Femur (tissue), 1 donor: ENCODE data around the gene AKT2.
"Not testable (repeated sequence)": the region's sequence is repeated elsewhere in the genome, so short reads cannot be mapped to it uniquely, and the experiment has no call there.

ENCODE experiments used
- DNase-seq: peaks from one replicate; pipeline ENCODE4 v3.0.0-alpha.2; 2017

The AKT2 gene

DNA sequence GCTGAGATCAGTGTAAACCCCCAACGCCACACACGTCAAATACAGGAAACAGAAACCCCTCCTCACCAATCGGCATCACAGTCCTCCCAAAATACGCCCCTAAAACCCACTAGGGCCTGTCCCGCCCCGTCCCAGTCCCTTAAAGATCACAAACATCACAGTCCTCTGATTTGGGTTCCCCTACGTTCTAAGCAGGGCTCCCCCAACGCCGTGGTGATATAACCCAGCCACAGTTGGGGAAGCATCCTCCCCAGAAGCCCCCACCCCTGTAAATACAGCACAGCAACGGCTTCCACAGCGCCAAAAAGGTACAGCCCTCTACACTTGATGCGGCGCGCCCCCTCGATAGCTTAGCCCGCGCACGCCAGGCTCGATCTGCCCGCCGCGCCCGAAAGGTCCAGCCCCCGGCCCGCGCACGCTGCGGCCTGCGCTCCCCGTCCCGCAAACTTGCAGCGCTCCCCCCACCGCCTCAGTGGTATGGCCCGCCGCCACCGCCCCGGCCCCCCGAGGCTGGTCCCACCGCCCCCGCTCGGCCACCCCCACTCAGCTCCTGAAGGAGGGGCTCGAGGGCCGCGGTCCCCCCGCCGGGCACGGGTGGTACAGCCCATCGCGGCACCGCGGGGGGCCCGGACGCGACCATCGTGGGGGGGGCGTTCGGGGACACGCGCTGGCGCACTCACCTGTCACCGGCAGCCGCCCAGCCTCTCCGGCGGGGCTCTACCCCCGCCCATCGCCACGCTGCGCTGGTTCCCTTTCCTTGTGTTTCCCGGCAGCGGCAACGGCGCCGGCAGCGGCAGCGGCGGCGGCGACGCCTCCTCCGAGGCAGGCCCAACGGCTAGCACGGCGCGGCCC is at the start of gene AKT2:
Gene AKT2 (minus strand): TSS at position 845 of the 852 bp plus-strand sequence. CDS start 20,078 bp downstream, outside the sequence.
- DNase-seq: peak; percentile 88

DNA sequence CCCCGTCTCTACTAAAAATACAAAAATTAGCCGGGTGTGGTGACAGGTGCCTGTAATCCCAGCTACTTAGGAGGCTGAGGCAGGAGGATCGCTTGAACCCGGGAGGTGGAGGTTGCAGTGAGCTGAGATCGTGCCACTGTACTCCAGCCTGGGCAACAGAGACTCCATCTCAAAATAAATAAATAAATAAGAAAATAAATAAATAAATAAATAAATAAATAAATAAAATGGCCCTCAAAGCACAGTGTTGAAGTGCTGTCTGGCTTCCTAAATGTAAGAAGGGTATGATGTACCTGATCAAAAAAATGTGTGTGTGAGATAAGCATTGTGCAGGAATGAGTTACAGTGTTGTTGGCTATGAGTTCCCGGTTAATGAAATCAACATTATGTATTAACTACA is 47.9 kb upstream of the AKT2 start:
- DNase-seq: not testable (repeated sequence)

DNA sequence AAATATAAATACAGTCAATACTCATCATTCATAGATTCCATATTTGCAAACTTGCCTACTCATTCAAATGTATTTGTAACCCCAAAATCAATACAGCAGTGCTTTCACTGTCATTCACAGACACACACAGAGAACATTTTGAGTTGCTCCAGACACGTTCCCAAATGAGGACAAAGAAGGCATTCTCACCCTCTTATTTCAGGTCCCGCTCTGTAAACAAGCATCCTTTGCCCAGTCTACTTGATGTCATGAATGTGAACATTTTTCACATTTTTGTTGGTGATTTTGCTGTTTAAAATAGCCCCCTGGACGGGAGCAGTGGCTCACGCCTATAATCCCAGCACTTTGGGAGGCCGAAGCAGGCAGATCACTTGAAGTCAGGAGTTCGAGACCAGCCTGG is 47.5 kb upstream of the AKT2 start:
- no peak for DNase-seq

DNA sequence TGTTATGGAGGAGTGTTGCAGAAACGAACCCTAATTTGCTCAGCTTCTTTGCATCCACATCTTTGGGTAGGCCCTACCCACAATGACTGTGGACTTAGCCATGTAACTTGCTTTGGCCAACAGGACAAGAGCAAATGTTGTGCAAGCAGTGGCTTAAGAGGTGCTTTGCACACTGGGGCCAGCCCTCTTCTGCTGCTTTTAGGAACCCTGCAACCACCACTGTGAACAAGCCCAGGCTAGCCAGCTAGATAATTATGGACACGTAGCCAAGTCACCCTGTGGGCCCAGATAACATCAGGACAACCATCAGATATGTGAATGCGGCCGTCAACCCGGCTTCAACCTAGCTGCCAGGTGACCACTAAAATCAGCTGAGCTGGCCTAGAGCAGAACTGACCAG is 45.9 kb upstream of the AKT2 start:
- DNase-seq: no peak

DNA sequence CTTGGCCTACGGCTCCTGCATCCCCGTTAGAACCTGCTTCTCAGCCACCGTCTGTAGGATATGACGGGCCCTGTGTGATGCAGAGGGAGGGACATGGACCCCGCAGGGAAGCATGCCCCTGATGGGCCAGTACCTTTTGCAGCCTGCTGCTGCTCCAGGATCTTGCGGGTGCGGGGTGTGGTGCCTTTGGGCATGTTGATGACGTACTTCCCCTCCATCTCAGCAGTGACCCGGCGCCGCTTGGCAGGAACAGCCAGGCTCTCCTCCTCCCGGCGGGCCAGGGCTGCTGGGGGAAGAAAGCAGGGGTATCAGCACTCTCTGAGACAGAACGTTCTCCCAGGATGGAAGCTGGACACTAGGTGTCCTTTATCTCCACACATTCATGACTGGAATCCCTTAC is 41.1 kb upstream of the AKT2 start:
- no peak for DNase-seq

DNA sequence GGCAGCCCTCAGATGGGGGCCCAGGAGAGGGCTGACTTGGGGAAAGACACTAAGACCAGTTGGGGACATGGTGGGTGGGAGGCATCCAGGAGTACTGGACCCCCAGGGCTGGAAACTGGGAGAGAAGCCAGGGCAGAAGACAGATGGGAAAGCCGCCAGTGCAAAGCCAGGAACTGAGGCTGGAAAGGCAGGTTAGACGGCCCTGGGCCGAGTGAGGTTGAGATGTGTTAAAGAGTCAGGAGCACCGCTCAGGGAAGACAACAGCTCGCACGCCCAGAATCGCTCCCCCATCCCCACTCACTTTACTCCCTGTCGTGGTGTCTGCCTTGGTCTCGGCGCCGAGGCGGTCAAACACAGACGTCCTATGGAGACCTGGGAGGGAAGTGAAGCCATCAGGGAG is 38.6 kb upstream of the AKT2 start:
- no peak for DNase-seq

DNA sequence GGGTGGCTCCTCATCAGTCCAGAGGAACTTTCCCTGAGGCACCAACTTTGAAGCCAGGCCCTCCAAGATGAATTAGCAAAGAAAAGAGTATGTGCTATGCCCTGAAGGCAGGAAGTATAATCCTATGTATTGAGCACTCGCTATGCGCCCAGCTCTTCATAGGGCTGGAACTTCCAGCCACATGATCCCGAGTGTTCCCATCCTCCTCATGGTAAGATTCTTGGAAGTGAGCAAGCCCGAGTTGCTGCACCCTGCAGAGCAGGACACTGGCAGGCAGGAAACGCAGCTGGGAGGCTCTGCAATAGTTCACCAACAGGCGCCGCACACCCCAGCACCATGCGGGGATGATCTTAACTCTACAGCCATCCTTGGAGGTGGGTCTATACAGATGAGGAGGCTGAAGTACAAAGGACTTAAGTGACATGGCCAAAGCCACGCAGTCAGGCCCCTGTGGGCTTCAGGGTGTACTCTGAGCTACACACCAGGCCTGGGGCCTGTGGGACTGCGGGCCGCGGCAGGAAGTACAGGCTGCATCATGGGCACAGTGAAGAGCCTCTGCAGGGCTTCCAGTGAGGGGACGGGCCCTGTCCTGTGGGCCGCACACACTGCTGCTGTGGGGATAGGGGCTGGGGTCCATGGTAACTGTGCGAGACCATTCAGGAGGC is 37.9 kb upstream of the AKT2 start:
- no peak for DNase-seq

GRCh38 chr19:40322271-40322610 is 37.1 kb upstream of the AKT2 start:
- no peak for DNase-seq

GRCh38 chr19:40321566-40322270 is 36.6 kb upstream of the AKT2 start:
- no peak for DNase-seq

DNA sequence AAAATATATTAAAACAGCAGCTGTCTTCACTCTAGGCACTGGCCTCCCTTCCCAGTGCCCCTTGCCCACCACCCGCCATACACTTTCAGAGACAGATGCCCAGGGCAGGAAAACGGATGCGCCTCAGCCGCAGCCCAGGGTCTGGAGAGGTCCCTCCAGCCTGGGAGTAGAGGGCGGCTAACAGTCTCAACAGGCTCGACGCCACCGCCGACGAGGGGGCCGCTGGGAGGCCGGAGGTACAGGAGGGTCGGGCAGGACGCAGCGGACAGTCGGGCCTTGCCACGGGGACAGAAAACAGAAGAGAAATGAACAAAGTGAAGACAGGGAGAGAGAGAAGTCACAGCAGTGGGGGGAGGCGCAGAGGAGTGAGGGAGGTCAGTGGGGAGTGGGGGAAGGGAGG is 35.9 kb upstream of the AKT2 start:
- DNase-seq: no peak

- no peak for DNase-seq
These were observed 35.4 kb upstream of the AKT2 start for GRCh38 chr19:40320558-40320935.

GRCh38 chr19:40317338-40317737 is 32.2 kb upstream of the AKT2 start:
- no peak for DNase-seq

DNA sequence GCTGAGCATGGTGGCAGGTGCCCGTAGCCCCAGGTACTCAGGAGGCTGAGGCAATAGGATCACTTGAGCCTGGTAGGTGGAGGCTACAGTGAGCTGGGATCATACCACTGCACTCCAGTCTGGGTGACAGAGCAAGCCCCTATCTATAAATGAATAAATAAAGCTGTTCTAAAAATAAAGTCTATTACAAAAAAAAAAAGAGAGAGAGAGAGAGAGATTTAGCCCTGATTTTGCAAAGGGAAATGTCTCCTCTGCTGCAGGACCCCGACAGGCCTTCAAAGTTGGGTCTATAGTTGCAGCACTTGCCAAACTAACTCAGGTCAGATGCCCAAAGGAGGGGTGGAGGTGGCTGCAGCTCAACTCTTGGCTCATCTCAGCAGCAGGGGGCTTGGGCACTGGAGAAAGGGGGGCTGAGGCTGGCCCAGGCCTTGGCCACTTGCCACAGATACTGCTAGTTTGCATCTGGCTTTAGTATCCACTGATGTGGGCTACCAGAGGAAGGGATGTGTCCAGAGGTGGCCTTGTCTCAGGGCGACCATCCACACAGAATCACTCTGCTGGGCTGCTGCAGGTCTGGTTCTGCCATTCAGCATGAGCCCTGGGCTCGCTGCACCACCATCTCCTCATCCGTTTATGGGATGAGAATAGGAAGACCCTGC is 30.8 kb upstream of the AKT2 start:
- DNase-seq: no peak

- no peak for DNase-seq
These were observed 29.5 kb upstream of the AKT2 start for GRCh38 chr19:40314656-40315055.

DNA sequence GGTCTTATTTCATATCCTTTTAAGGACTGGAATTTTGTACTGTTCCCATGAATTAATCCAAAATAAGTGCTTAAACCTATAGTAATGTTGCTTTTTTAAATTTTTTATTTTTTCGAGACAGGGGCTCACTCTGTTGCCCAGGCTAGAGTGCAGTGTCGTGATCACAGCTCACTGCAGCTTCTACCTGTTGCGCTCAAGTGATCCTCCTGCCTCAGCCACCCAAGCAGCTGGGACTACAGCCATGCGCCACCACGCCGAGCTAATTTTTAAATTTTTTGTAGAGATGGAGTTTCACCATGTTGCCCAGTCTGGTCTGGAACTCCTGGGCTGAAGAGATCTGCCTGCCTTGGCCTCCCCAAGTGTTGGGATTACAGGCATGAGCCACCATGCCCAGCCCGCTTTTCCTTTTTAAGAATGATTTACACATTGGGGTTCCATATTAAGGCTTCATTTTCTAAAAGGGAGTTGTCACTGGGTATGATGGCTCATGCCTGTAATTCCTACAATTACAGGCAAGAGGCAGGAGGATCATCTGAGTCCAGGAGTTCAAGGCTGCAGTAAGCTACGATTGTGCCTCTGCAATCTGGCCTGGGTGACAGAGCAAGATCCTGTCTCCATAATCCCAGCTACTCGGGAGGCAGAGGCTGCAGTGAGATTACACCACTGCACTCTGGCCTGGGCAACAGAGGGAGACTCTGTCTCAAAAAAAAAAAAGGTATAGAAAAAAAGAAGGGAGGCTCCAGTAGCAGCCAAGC is 28.3 kb upstream of the AKT2 start:
- DNase-seq: no peak

- no peak for DNase-seq
These were observed 27.4 kb upstream of the AKT2 start for GRCh38 chr19:40312533-40312932.

- no peak for DNase-seq
These were observed 24.5 kb upstream of the AKT2 start for GRCh38 chr19:40309666-40310065.

- DNase-seq: peak; percentile 89
These were observed 20.3 kb upstream of the AKT2 start for GRCh38 chr19:40305403-40305802.

DNA sequence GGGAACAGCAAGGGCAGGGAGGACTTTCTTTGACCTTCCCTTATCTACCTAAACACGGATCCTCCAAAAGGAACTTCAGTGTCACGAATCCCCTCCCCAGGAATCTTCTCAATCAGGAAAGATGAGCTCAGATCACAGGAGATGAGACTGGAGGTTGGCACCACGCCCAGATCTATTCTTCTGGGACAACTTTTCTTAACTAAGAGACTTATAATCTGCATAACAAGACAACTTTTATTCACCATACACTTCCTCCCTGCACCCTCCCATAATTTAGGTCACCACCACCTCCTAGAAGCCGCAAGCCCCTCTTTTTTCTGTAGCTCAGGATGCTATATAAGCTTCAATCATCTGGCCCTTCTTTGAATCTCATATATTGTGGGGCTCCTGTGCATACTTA is 19.2 kb upstream of the AKT2 start:
- no peak for DNase-seq

- DNase-seq: no peak
These were observed 18.6 kb upstream of the AKT2 start for GRCh38 chr19:40303765-40304164.

GRCh38 chr19:40302224-40303011 is 17.3 kb upstream of the AKT2 start:
- no peak for DNase-seq

- DNase-seq: no peak
These were observed 15.5 kb upstream of the AKT2 start for GRCh38 chr19:40300668-40301067.
